Body of pancreas (tissue), 4 donors: ENCODE data around the gene PRR15L. TPM values are rescaled to one million over a fixed set of nuclear protein-coding genes. Genes with fewer than 3 reads are reported as not detected.

Experiments used
- ATAC-seq: fragments of 150-250 bp; one replicate; pipeline ENCODE4 v1.9.1; 2016
- DNase-seq, 4 donors: peaks; one replicate each; pipeline ENCODE4 v3.0.0-alpha.2; 2019
- H3K27ac ChIP-seq, 4 donors: fragments of 200-600 bp; sonication (generic); 1 replicate in 3 of 4; 2 replicates in 1 of 4; pipeline versions ENCODE4 v1.5.1 to v1.6.1; 2016 to 2019; ENCODE audit warnings: mild to moderate bottlenecking in 1 of 4, mixed read lengths in 1 of 4, moderate library complexity in 1 of 4
- H3K27me3 ChIP-seq, 2 donors: fragments of 200-600 bp; sonication (generic); one replicate each; pipeline ENCODE4 v1.6.0; 2016; ENCODE audit warnings: mild to moderate bottlenecking in 1 of 2
- H3K36me3 ChIP-seq, 2 donors: fragments of 200-600 bp; sonication (generic); replicated peaks in 1 of 2; 2 replicates each; pipeline ENCODE4 v1.5.1; 2016; ENCODE audit warnings: low read depth in 2 of 2; ENCODE audit not compliant: insufficient read depth in 1 of 2
- H3K4me1 ChIP-seq: fragments of 200-600 bp; sonication (generic); one replicate; pipeline ENCODE4 v1.6.0; 2016
- H3K4me3 ChIP-seq, 2 donors: fragments of 200-600 bp; sonication (generic); 1 replicate in 1 of 2; 2 replicates in 1 of 2; pipeline ENCODE4 v1.5.1; 2016 to 2019
- H3K9me3 ChIP-seq, 3 donors: fragments of 200-600 bp; sonication (generic); 1 replicate in 2 of 3; 2 replicates in 1 of 3; pipeline ENCODE4 v1.5.1; 2016
- CTCF ChIP-seq, 7 experiments: fragments of 450-650 bp in 4 of 7; fragments of 200-600 bp in 3 of 7; sonication (generic) in 3 of 7; IDR thresholded peaks; one replicate each; pipeline ENCODE4 v1.5.1; 2016 to 2019; ENCODE audit warnings: antibody characterized with exemption in 7 of 7
- POLR2A ChIP-seq, 3 donors: fragments of 450-650 bp; IDR thresholded peaks; one replicate each; pipeline ENCODE4 v1.6.1; 2016; ENCODE audit warnings: antibody characterized with exemption in 3 of 3, mild to moderate bottlenecking in 2 of 3
- WGBS, 2 donors: methylation state at CpG; one replicate each; pipeline ENCODE4 v1.1.5; 2017; 5-methylcytosine and 5-hydroxymethylcytosine counted together
- intact Hi-C: fragments of 100-400 bp; cut with DNase I; formaldehyde crosslinking; loops from one replicate; pipeline ENCODE4 v1.15.1; 2023
- total RNA-seq, 2 donors: library from RNA; depleted of rRNA; stranded (reverse); fragments of >200 nt; gene quantifications; one replicate each; pipeline ENCODE4 v1.1.0, GENCODE V29; 2016

PRR15L gene
- total RNA-seq, 2 donors from 2014 or later: 36.6 to 63.3 TPM

GRCh38 chr17:47981462-47981861 lies 23.8 kb upstream of the PRR15L start:
- Histone ChIP-seq H3K4me1 (no peaks in the 10 kb centered on the region), H3K36me3 (peaks cover 12 to 34% of the 10 kb centered on the region in 2 donors), H3K9me3 (no peaks in the 10 kb centered on the region), H3K27ac (no peak overlapping the region), H3K27me3 (no peaks in the 10 kb centered on the region), H3K4me3 (no peak overlapping the region)
- no peak for TF ChIP-seq POLR2A (IDR thresholded peaks at IDR 0.05)
- TF ChIP-seq CTCF (IDR thresholded peaks at IDR 0.05): no peak
- no peak for DNase-seq
- ATAC-seq: no peak
- intact Hi-C loops: loop anchor here (5.0 to 10.0 kb wide), 2 partner anchors 36 to 87 kb away; partner anchors contain the start of gene SP2
- 82 to 97% methylated on average over 9 of the region's 9 CpGs for WGBS, 2 donors

GRCh38 chr17:47980541-47980940 lies 22.9 kb upstream of the PRR15L start:
- peaks cover 12 to 42% of the 10 kb centered on the region in 2 donors for H3K36me3 ChIP-seq
- TF ChIP-seq POLR2A (IDR thresholded peaks at IDR 0.05): no peak
- no peak for TF ChIP-seq CTCF (IDR thresholded peaks at IDR 0.05)

GRCh38 chr17:47978324-47978723 lies 20.6 kb upstream of the PRR15L start:
- Histone ChIP-seq H3K27me3 (no peaks in the 10 kb centered on the region), H3K36me3 (peaks cover 12 to 55% of the 10 kb centered on the region in 2 donors), H3K9me3 (no peaks in the 10 kb centered on the region), H3K4me3 (no peak overlapping the region), H3K4me1 (no peaks in the 10 kb centered on the region), H3K27ac (no peak overlapping the region)
- TF ChIP-seq POLR2A (IDR thresholded peaks at IDR 0.05) (no peak), CTCF (IDR thresholded peaks at IDR 0.05) (peak in 6 of 7 experiments; percentile 45 to 62 (median 54))
- peak; percentile 55 to 64 (median 58) for DNase-seq
- 25 to 38% methylated on average over 4 to 7 of the region's 7 CpGs for WGBS, 2 donors
- intact Hi-C loops: no loop called here
- peak; percentile 67 for ATAC-seq

More at GRCh38 chr17:47980541-47980940, 22.9 kb upstream of the PRR15L start:
- intact Hi-C loops: loop anchor here (5.0 to 10.0 kb wide), 2 partner anchors 37 to 86 kb away; partner anchors contain the start of gene SP2
- no peak overlapping the region for H3K27ac ChIP-seq
- ATAC-seq (no peak), DNase-seq (no peak)
- no peaks in the 10 kb centered on the region for H3K27me3 ChIP-seq
- no peak overlapping the region for H3K4me3 ChIP-seq
- H3K4me1 ChIP-seq: no peaks in the 10 kb centered on the region
- no peaks in the 10 kb centered on the region for H3K9me3 ChIP-seq

- no peak overlapping the region for H3K27ac ChIP-seq
- H3K36me3 ChIP-seq: peaks cover 12 to 47% of the 10 kb centered on the region in 2 donors
- ATAC-seq: no peak
- intact Hi-C loops: no loop called here
- H3K4me3 ChIP-seq: no peak overlapping the region
- no peak for DNase-seq
- H3K4me1 ChIP-seq: peaks cover 15% of the 10 kb centered on the region
- no peaks in the 10 kb centered on the region for H3K27me3 ChIP-seq
- no peak for TF ChIP-seq CTCF (IDR thresholded peaks at IDR 0.05)
- WGBS, 2 donors: 89 to 96% methylated on average over 9 to 10 of the region's 10 CpGs
- no peaks in the 10 kb centered on the region for H3K9me3 ChIP-seq
Observed at GRCh38 chr17:47975823-47976205, 18.1 kb upstream of the PRR15L start.

GRCh38 chr17:47975189-47975822 lies 17.6 kb upstream of the PRR15L start:
- Histone ChIP-seq H3K27ac (no peak overlapping the region), H3K9me3 (no peaks in the 10 kb centered on the region), H3K4me3 (no peak overlapping the region), H3K36me3 (peaks cover 12 to 43% of the 10 kb centered on the region in 2 donors), H3K27me3 (no peaks in the 10 kb centered on the region), H3K4me1 (peaks cover 17% of the 10 kb centered on the region)
- ATAC-seq (no peak), DNase-seq (no peak)
- 76 to 81% methylated on average over 14 to 15 of the region's 15 CpGs for WGBS, 2 donors
- intact Hi-C loops: no loop called here
- TF ChIP-seq POLR2A (IDR thresholded peaks at IDR 0.05) (no peak), CTCF (IDR thresholded peaks at IDR 0.05) (no peak)
